Measurements from ENCODE around the gene SPIRE1.

The SPIRE1 gene

DNA sequence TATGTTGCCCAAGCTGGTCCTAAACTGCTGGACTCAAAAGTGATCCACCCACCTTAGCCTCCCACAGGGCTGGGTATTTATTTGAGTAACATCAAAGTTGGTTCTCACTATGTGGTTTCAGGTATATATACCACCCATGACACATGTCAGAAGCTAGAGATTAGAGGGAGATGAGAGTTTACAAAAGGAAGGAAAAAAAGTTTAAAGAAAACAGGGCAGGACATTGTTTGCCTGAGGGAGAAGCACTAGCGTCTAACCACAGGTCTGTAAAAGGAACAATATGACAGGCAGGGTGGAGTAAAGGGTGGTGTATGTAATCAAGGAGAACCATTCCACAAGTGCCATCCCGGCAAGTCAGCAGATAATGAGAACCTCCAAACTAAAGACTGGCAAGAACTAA lies 36.1 kb upstream of the SPIRE1 start:
- no peak overlapping the region for H3K4me3 ChIP-seq (ENCODE audit: low read depth, low read length)
- TF ChIP-seq, protein P1, sequence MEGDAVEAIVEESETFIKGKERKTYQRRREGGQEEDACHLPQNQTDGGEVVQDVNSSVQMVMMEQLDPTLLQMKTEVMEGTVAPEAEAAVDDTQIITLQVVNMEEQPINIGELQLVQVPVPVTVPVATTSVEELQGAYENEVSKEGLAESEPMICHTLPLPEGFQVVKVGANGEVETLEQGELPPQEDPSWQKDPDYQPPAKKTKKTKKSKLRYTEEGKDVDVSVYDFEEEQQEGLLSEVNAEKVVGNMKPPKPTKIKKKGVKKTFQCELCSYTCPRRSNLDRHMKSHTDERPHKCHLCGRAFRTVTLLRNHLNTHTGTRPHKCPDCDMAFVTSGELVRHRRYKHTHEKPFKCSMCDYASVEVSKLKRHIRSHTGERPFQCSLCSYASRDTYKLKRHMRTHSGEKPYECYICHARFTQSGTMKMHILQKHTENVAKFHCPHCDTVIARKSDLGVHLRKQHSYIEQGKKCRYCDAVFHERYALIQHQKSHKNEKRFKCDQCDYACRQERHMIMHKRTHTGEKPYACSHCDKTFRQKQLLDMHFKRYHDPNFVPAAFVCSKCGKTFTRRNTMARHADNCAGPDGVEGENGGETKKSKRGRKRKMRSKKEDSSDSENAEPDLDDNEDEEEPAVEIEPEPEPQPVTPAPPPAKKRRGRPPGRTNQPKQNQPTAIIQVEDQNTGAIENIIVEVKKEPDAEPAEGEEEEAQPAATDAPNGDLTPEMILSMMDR (IDR thresholded peaks at IDR 0.05; ENCODE audit: low read depth, low read length) = no peak

DNA sequence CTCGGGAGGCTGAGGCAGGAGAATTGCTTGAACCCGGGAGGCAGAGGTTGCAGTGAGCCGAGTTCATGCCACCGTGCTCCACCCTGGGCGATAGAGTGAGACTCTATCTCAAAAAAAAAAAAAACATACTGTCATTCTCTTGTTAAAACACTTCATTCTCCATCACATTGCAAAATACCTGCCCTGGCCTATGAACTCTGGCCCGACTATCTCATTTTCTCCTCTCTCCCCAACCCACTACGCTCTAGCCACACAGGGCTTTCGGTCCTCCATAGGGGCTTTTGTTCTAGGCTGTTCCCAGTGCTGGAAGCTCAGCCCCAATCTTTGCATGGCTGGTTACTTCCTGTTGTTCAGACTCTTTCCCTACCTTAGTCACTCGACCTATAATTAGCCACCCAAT lies 34.3 kb upstream of the SPIRE1 start:
- TF ChIP-seq, protein P1 (IDR thresholded peaks at IDR 0.05; ENCODE audit: low read depth, low read length) = no peak

DNA sequence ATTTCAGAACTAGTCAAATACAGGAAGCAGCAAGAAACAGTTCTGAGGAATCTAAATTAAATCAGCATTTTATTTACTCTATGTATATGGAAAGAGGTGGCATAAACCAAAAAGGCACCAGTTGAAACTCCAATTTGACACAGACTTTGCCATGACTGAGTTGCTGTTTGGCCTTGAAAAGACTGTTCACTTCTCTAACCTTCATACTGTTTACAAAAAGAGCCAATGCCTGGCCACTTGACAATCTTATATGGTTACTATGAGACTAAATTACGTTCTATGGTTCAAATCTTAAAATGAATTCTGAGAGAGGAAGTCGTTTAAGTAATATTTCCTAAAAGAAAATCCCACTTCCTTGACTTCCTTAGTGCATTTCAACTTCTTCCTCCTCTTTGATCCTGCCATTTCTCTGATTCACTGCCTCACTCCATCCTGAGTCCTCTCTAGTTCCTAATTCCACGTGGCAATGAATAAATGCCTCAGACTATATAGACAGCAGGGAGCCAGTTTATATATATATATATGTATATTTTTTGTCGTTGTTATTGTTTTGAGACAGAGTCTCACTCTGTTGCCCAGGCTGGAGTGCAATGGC lies 31.4 kb upstream of the SPIRE1 start:
- no peak overlapping the region for H3K4me3 ChIP-seq (ENCODE audit: low read depth, low read length)
- TF ChIP-seq, protein P1 (IDR thresholded peaks at IDR 0.05; ENCODE audit: low read depth, low read length) = no peak

More for the DNA sequence above, 34.3 kb upstream of the SPIRE1 start:
- H3K4me3 ChIP-seq (ENCODE audit: low read depth, low read length) = no peak overlapping the region

DNA sequence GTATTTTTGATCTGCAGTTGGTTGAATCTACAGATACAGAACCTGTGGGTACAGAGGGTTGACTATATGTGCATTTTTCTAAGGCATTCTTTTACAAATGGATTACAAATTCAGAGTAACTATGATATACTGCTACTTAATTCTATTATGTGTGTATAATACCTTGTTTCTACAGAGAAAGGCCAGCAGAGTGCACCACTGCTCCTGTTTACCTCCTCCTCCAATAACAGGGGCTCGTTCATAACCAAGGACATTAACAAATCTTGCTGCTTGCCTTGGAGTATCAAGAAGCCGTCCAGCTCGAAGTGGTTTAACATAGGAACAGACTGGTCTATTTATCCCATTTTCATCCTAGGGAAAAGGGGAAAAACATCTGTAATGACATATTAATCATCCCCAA lies 28.2 kb upstream of the SPIRE1 start:
- TF ChIP-seq, protein P1 (IDR thresholded peaks at IDR 0.05; ENCODE audit: low read depth, low read length) = 0 out of 2 replicates have a peak, but pooled peaks have one; percentile 12
- no peak overlapping the region for H3K4me3 ChIP-seq (ENCODE audit: low read depth, low read length)

DNA sequence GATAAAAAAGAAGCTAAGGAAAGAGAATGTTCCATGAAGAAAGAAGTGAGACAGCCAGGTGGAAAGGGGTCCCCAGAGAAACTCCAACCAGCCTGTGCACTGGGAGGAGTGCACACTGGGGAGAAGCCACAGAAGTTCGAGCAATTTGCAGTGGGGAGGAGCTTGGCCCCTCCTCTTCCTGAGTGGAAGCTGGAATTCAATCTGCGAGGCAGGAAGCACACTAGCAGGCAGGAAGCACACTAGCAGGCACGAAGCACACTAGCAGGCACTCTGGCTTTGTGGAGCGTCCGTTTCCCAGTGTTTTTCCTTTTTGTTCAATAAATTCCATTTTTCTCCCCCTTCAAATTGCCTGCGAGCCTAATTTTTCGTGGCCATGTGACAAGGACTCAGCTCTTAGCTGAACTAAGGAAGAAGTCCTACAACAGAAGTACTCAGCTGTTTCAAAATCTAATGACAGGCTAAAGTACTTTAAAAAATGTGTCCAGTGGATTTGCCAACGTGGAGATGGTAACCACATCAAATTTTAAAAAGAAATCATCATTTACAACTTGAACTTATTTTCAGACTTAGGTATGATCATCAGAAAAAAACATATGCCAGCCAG lies 21.4 kb upstream of the SPIRE1 start:
- TF ChIP-seq, protein P1 (IDR thresholded peaks at IDR 0.05; ENCODE audit: low read depth, low read length) = no peak
- no peak overlapping the region for H3K4me3 ChIP-seq (ENCODE audit: low read depth, low read length)

DNA sequence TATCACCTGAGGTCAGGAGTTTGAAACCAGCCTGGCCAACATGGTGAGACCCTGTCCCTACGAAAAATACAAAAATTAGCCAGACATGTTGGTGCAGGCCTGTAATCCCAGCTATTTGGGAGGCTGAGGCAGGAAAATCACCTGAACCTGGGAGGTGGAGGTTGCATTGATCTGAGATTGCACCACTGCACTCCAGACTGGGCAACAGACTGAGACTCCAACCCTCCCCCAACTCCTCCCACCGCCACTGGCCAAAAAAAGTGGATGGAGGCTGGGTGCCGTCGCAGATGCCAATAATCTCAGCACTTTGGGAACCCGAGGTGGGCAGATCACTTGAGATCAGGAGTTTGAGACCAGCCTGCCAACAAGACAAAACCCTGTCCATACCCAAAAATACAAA lies 10.1 kb upstream of the SPIRE1 start:
- TF ChIP-seq, protein P1 (IDR thresholded peaks at IDR 0.05; ENCODE audit: low read depth, low read length) = no peak
- H3K4me3 ChIP-seq (ENCODE audit: low read depth, low read length) = no peak overlapping the region

DNA sequence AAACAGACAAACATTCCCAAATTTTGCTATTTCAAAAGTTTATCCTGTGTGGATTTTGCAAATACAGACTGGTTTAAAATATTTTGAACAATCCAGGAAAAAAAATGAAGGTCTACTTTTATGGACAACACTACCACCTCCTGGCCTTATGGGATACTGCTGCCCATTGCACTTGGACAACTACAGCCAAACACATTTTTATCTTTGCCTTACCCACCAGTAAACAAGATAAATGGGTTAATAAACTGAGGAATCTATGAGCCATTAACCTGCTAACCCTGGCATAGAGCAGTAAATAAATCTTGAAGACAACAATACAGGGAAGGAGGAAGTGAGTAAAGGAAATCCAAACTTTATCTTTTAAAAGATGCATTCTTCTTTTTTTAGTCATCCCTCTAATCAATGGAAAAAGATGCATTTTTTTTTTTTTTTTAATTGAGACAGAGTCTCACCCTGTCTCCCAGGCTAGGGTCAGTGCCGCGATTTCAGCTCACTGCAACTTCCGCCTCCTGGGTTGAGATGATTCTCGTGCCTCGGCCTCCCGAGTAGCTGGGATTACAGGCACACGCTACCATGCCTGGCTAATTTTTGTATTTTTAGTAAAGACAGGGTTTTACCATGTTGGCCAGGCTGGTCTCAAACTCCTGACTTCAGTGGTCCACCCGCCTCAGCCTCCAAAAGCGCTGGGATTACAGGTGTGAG lies 2.1 kb upstream of the SPIRE1 start:
- TF ChIP-seq, protein P1 (IDR thresholded peaks at IDR 0.05; ENCODE audit: low read depth, low read length) = peak; percentile 75
- H3K4me3 ChIP-seq (ENCODE audit: low read depth, low read length) = no peak overlapping the region
